ENCODE data around the gene NKD2. TPM values are rescaled to one million over a fixed set of nuclear protein-coding genes. Genes with fewer than 3 reads are reported as not detected.

The NKD2 gene
- total RNA-seq, 2 experiments from 2014 or later = 0.38 TPM

DNA sequence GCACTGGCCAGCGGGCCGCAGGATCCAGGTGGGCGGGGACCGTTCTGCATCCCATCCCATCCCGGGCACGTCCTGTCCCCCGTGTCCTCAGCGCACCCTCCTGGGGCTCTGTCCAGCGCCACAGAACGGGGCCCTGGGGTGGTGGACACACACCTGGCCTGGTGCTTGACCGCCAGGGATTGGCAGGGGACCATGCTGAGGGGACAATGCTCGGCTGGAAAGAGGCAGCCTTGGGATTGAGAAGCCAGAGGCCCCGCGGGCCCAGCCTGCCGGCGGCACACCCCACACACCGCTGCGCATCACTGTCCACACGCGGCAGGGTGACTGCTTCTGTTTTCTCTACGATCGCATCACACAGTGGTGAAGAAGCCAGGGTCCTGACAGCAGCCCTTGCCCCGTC is 70.2 kb downstream of the NKD2 start:
- no peak overlapping the region for H3K4me3 ChIP-seq (ENCODE audit: low read depth, low read length, poor library complexity, severe bottlenecking)
- no peaks in the 10 kb centered on the region for H3K4me1 ChIP-seq (ENCODE audit: insufficient read depth, low read length, poor library complexity, severe bottlenecking)
- BruUV-seq (replicated peaks) = no TSS peak
- no peaks in the 10 kb centered on the region for H3K79me2 ChIP-seq (ENCODE audit: insufficient read depth, low read depth, low read length)
- H3K36me3 ChIP-seq (ENCODE audit: insufficient read depth, low read length) = no peaks in the 10 kb centered on the region
- intact Hi-C loops (cut with micrococcal nuclease; ENCODE audit: unreplicated experiment) = no loop called here
- H2AFZ ChIP-seq (ENCODE audit: low read length) = no peak overlapping the region
- H3K9me3 ChIP-seq (ENCODE audit: low read length) = no peaks in the 10 kb centered on the region
- CTCF ChIA-PET (ENCODE audit: unreplicated experiment) = no interaction called here
- no peaks in the 10 kb centered on the region for H4K20me1 ChIP-seq (ENCODE audit: insufficient read depth, low read length)
- H3K9me2 ChIP-seq (ENCODE audit: insufficient read depth, low read length) = no peaks in the 10 kb centered on the region
- POLR2A ChIA-PET = no interaction called here
- no peak for TF ChIP-seq CTCF (conservative IDR thresholded peaks at IDR 0.05; ENCODE audit: low read length)
- TF ChIP-seq EZH2phosphoT487 (IDR thresholded peaks at IDR 0.05; ENCODE audit: borderline replicate concordance, low read depth, low read length) = no peak
- H3K4me2 ChIP-seq (ENCODE audit: low read length) = no peak overlapping the region
- no peak overlapping the region for H3K27ac ChIP-seq (ENCODE audit: low read depth, low read length, poor library complexity, severe bottlenecking)
- DNase-seq (ENCODE audit: low spot score) = no peak

- H3K9me2 ChIP-seq (ENCODE audit: insufficient read depth, low read length) = no peaks in the 10 kb centered on the region
- intact Hi-C loops (cut with micrococcal nuclease; ENCODE audit: unreplicated experiment) = no loop called here
- H4K20me1 ChIP-seq (ENCODE audit: insufficient read depth, low read length) = no peaks in the 10 kb centered on the region
- no peak overlapping the region for H3K4me2 ChIP-seq (ENCODE audit: low read length)
- BruUV-seq (replicated peaks) = no TSS peak
- TF ChIP-seq CTCF (conservative IDR thresholded peaks at IDR 0.05; ENCODE audit: low read length) = no peak
- no peak for TF ChIP-seq EZH2phosphoT487 (IDR thresholded peaks at IDR 0.05; ENCODE audit: borderline replicate concordance, low read depth, low read length)
- H3K4me3 ChIP-seq (ENCODE audit: low read depth, low read length, poor library complexity, severe bottlenecking) = no peak overlapping the region
- ChIA-PET CTCF (ENCODE audit: unreplicated experiment) (no interaction called here), POLR2A (no interaction called here)
- DNase-seq (ENCODE audit: low spot score) = no peak
- H2AFZ ChIP-seq (ENCODE audit: low read length) = no peak overlapping the region
- no peaks in the 10 kb centered on the region for H3K79me2 ChIP-seq (ENCODE audit: insufficient read depth, low read depth, low read length)
- no peaks in the 10 kb centered on the region for H3K36me3 ChIP-seq (ENCODE audit: insufficient read depth, low read length)
- H3K4me1 ChIP-seq (ENCODE audit: insufficient read depth, low read length, poor library complexity, severe bottlenecking) = no peaks in the 10 kb centered on the region
- H3K9me3 ChIP-seq (ENCODE audit: low read length) = no peaks in the 10 kb centered on the region
- no peak overlapping the region for H3K27ac ChIP-seq (ENCODE audit: low read depth, low read length, poor library complexity, severe bottlenecking)
These were observed 70.9 kb downstream of the NKD2 start for GRCh38 chr5:1079486-1079885.

- Histone ChIP-seq H2AFZ (ENCODE audit: low read length) (no peak overlapping the region), H3K27ac (ENCODE audit: low read depth, low read length, poor library complexity, severe bottlenecking) (no peak overlapping the region), H3K79me2 (ENCODE audit: insufficient read depth, low read depth, low read length) (no peaks in the 10 kb centered on the region), H3K9me2 (ENCODE audit: insufficient read depth, low read length) (no peaks in the 10 kb centered on the region), H3K4me2 (ENCODE audit: low read length) (no peak overlapping the region), H3K4me1 (ENCODE audit: insufficient read depth, low read length, poor library complexity, severe bottlenecking) (no peaks in the 10 kb centered on the region), H4K20me1 (ENCODE audit: insufficient read depth, low read length) (no peaks in the 10 kb centered on the region), H3K36me3 (ENCODE audit: insufficient read depth, low read length) (no peaks in the 10 kb centered on the region), H3K9me3 (ENCODE audit: low read length) (no peaks in the 10 kb centered on the region), H3K4me3 (ENCODE audit: low read depth, low read length, poor library complexity, severe bottlenecking) (no peak overlapping the region)
- TF ChIP-seq EZH2phosphoT487 (IDR thresholded peaks at IDR 0.05; ENCODE audit: borderline replicate concordance, low read depth, low read length) (no peak), CTCF (conservative IDR thresholded peaks at IDR 0.05; ENCODE audit: low read length) (no peak)
- no peak for DNase-seq (ENCODE audit: low spot score)
- BruUV-seq (replicated peaks) = no TSS peak
- POLR2A ChIA-PET = no interaction called here
- CTCF ChIA-PET (ENCODE audit: unreplicated experiment) = no interaction called here
- intact Hi-C loops (cut with micrococcal nuclease; ENCODE audit: unreplicated experiment) = no loop called here
These were observed 71.4 kb downstream of the NKD2 start for GRCh38 chr5:1079961-1080360.

Data from OCI-LY7 (cell line).